OCI-LY3 (cell line): ENCODE data around the gene STRA6.

Experiments
- CTCF ChIP-seq: fragments of 200-600, 300-600 bp; sonication (generic); IDR thresholded peaks from 2 replicates; pipeline ENCODE4 v1.5.1; 2014; ENCODE audit warnings: antibody characterized with exemption, low read length, low read depth
- EZH2phosphoT487 ChIP-seq: fragments of 200-600 bp; shearing (Covaris generic); IDR thresholded peaks from 2 replicates; pipeline ENCODE4 v1.6.1; 2018; ENCODE audit warnings: antibody characterized with exemption, mixed run types, low read depth

GRCh38 chr15:74176262-74177214 lies 26.0 kb downstream of the STRA6 start:
- TF ChIP-seq CTCF (no peak), EZH2phosphoT487 (no peak)
